Measurements from ENCODE around the gene MAN2B1.

The MAN2B1 gene

GRCh38 chr19:12636631-12637030 is 29.9 kb downstream of the MAN2B1 start:
- H3K27me3 ChIP-seq (replicated peaks; ENCODE audit: insufficient read depth, low read length), result no peaks in the 10 kb centered on the region
- H3K9me2 ChIP-seq (replicated peaks; ENCODE audit: insufficient read depth, low read length), result no peaks in the 10 kb centered on the region
- no peak overlapping the region for H3K4me2 ChIP-seq (ENCODE audit: low read depth, low read length)
- no peak for DNase-seq
- no peak overlapping the region for H3K9ac ChIP-seq (ENCODE audit: low read length)
- H3F3A ChIP-seq (ENCODE audit: insufficient read depth, low read length), result no peaks in the 10 kb centered on the region; the same call in 1 of the 2 replicates
- no peak overlapping the region for H3K4me3 ChIP-seq (ENCODE audit: low read length)
- H3K4me1 ChIP-seq (ENCODE audit: low read length), result no peaks in the 10 kb centered on the region
- no peaks in the 10 kb centered on the region for H4K20me1 ChIP-seq (ENCODE audit: insufficient read depth, low read length)
- no peak for TF ChIP-seq EZH2phosphoT487 (IDR thresholded peaks at IDR 0.05; ENCODE audit: low read length)
- TF ChIP-seq CTCF (IDR thresholded peaks at IDR 0.05; ENCODE audit: low read length), result no peak
- TF ChIP-seq EZH2 (optimal IDR thresholded peaks at IDR 0.05; ENCODE audit: low read depth, low read length), result no peak
- H3K9me3 ChIP-seq (replicated peaks; ENCODE audit: insufficient read depth, low read length), result no peaks in the 10 kb centered on the region
- H2AFZ ChIP-seq (ENCODE audit: low read length), result no peak overlapping the region
- H3K27ac ChIP-seq (ENCODE audit: low read length), result no peak overlapping the region
- H3K36me3 ChIP-seq (replicated peaks; ENCODE audit: insufficient read depth, low read length), result no peaks in the 10 kb centered on the region
- H3K79me2 ChIP-seq (ENCODE audit: low read length), result no peaks in the 10 kb centered on the region

GRCh38 chr19:12629215-12629614 is 37.3 kb downstream of the MAN2B1 start:
- H3K4me1 ChIP-seq (ENCODE audit: low read length), result no peaks in the 10 kb centered on the region
- TF ChIP-seq EZH2phosphoT487 (IDR thresholded peaks at IDR 0.05; ENCODE audit: low read length) (no peak), CTCF (IDR thresholded peaks at IDR 0.05; ENCODE audit: low read length) (no peak), EZH2 (optimal IDR thresholded peaks at IDR 0.05; ENCODE audit: low read depth, low read length) (no peak)
- H3K36me3 ChIP-seq (replicated peaks; ENCODE audit: insufficient read depth, low read length), result peaks cover 34% of the 10 kb centered on the region
- H3K9ac ChIP-seq (ENCODE audit: low read length), result no peak overlapping the region
- peaks cover 18% of the 10 kb centered on the region for H3K79me2 ChIP-seq (ENCODE audit: low read length)
- H3K4me2 ChIP-seq (ENCODE audit: low read depth, low read length), result no peak overlapping the region
- H2AFZ ChIP-seq (ENCODE audit: low read length), result no peak overlapping the region
- H3F3A ChIP-seq (ENCODE audit: insufficient read depth, low read length), result peaks cover 3% of the 10 kb centered on the region; the same call in 1 of the 2 replicates
- no peak overlapping the region for H3K27ac ChIP-seq (ENCODE audit: low read length)
- no peaks in the 10 kb centered on the region for H3K9me2 ChIP-seq (replicated peaks; ENCODE audit: insufficient read depth, low read length)
- H3K9me3 ChIP-seq (replicated peaks; ENCODE audit: insufficient read depth, low read length), result no peaks in the 10 kb centered on the region
- DNase-seq, result no peak
- H4K20me1 ChIP-seq (ENCODE audit: insufficient read depth, low read length), result no peaks in the 10 kb centered on the region
- H3K27me3 ChIP-seq (replicated peaks; ENCODE audit: insufficient read depth, low read length), result no peaks in the 10 kb centered on the region
- H3K4me3 ChIP-seq (ENCODE audit: low read length), result no peak overlapping the region

GRCh38 chr19:12628040-12629022 is 38.2 kb downstream of the MAN2B1 start:
- Histone ChIP-seq H3K4me1 (ENCODE audit: low read length) (no peaks in the 10 kb centered on the region), H3K36me3 (replicated peaks; ENCODE audit: insufficient read depth, low read length) (peaks cover 34% of the 10 kb centered on the region), H3F3A (ENCODE audit: insufficient read depth, low read length) (peaks cover 3% of the 10 kb centered on the region; the same call in 1 of the 2 replicates), H2AFZ (ENCODE audit: low read length) (no peak overlapping the region), H3K27ac (ENCODE audit: low read length) (no peak overlapping the region), H3K4me2 (ENCODE audit: low read depth, low read length) (no peak overlapping the region), H4K20me1 (ENCODE audit: insufficient read depth, low read length) (no peaks in the 10 kb centered on the region), H3K9me3 (replicated peaks; ENCODE audit: insufficient read depth, low read length) (no peaks in the 10 kb centered on the region), H3K79me2 (ENCODE audit: low read length) (peaks cover 22% of the 10 kb centered on the region), H3K9ac (ENCODE audit: low read length) (no peak overlapping the region), H3K4me3 (ENCODE audit: low read length) (no peak overlapping the region), H3K9me2 (replicated peaks; ENCODE audit: insufficient read depth, low read length) (no peaks in the 10 kb centered on the region), H3K27me3 (replicated peaks; ENCODE audit: insufficient read depth, low read length) (no peaks in the 10 kb centered on the region)
- no peak for TF ChIP-seq CTCF (IDR thresholded peaks at IDR 0.05; ENCODE audit: low read length)
- TF ChIP-seq EZH2phosphoT487 (IDR thresholded peaks at IDR 0.05; ENCODE audit: low read length), result no peak
- no peak for TF ChIP-seq EZH2 (optimal IDR thresholded peaks at IDR 0.05; ENCODE audit: low read depth, low read length)
- no peak for DNase-seq

All from MM.1S (cell line).